Endothelial cell of umbilical vein (primary cell): Measurements from ENCODE around the gene MBTPS1. TPM values are rescaled to one million over a fixed set of nuclear protein-coding genes. Genes with fewer than 3 reads are reported as not detected.

Experiments used
- BruUV-seq: library from RNA; stranded (reverse); fragments of 400-500 nt; replicated peaks from 2 replicates; lab custom pipeline; 2021; lab: Mats Ljungman, UMichigan
- CTCF ChIA-PET: fragments of 300-600, 350-600 bp; sonication (Branson Sonifier 250); formaldehyde crosslinking; loops from one replicate; lab custom pipeline; 2021; ENCODE audit warnings: antibody characterized with exemption, inconsistent platforms; lab: Charles Lee
- POLR2A ChIA-PET: fragments of 300-600, 350-600 bp; sonication (Branson Sonifier 250); formaldehyde crosslinking; loops from one replicate; lab custom pipeline; 2021; ENCODE audit warnings: antibody characterized with exemption, inconsistent platforms; lab: Charles Lee
- DNase-seq: peaks from one replicate; pipeline ENCODE4 v3.0.0-alpha.2; 2011; ENCODE audit warnings: low read depth, low spot score
- FAIRE-seq: peaks from 2 replicates; lab custom pipeline; 2011; peaks lifted over from hg19 to GRCh38; lab: Jason Lieb, UNC
- H2AFZ ChIP-seq: 2 replicates; pipeline ENCODE4 v1.6.0; 2012; ENCODE audit warnings: low read depth, low read length, control low read depth, inconsistent platforms
- H3K27ac ChIP-seq: 2 replicates; pipeline ENCODE4 v1.5.1; 2011; ENCODE audit warnings: low read depth, mild to moderate bottlenecking, control low read depth, low read length, moderate library complexity; ENCODE audit not compliant: insufficient read depth
- H3K27me3 ChIP-seq, 2 experiments: 2 replicates each; pipeline versions ENCODE4 v1.6.0 to v1.6.1; 2011; ENCODE audit warnings: low read length in 2 of 2, mixed read lengths in 1 of 2; ENCODE audit not compliant: control insufficient read depth in 2 of 2, insufficient read depth in 2 of 2
- H3K36me3 ChIP-seq, 2 experiments: 2 replicates in 1 of 2; 3 replicates in 1 of 2; pipeline ENCODE4 v1.5.1; 2011; ENCODE audit warnings: low read length in 2 of 2, mild to moderate bottlenecking in 1 of 2, moderate library complexity in 1 of 2; ENCODE audit not compliant: control insufficient read depth in 2 of 2, insufficient read depth in 2 of 2; ENCODE audit errors: extremely low read depth in 1 of 2
- H3K4me1 ChIP-seq: 3 replicates; pipeline ENCODE4 v1.5.1; 2011; ENCODE audit warnings: mild to moderate bottlenecking, low read length; ENCODE audit not compliant: control insufficient read depth, insufficient read depth; ENCODE audit errors: extremely low read depth
- H3K4me2 ChIP-seq: 2 replicates; pipeline ENCODE4 v1.6.1; 2011; ENCODE audit warnings: low read length, control low read depth, mixed read lengths; ENCODE audit not compliant: insufficient read depth
- H3K4me3 ChIP-seq, 3 experiments: fragments of 200-600 bp in 1 of 3; sonication (generic), shearing (Covaris generic) in 1 of 3; replicated peaks in 1 of 3; 2 replicates each; pipeline ENCODE4 v1.5.1; 2011 to 2016; ENCODE audit warnings: control low read depth in 3 of 3, low read length in 3 of 3, mild to moderate bottlenecking in 2 of 3, inconsistent platforms in 1 of 3, low read depth in 1 of 3, moderate library complexity in 1 of 3; ENCODE audit not compliant: insufficient read depth in 1 of 3
- H3K79me2 ChIP-seq: 2 replicates; pipeline ENCODE4 v1.6.0; 2012; ENCODE audit warnings: low read length, inconsistent platforms; ENCODE audit not compliant: control insufficient read depth, insufficient read depth
- H3K9ac ChIP-seq: replicated peaks from 2 replicates; pipeline ENCODE3; 2011; ENCODE audit warnings: low read length, control low read depth; ENCODE audit not compliant: insufficient read depth; ENCODE audit errors: extremely low read depth
- H3K9me1 ChIP-seq: replicated peaks from 3 replicates; pipeline ENCODE4 v1.6.0; 2011; ENCODE audit warnings: mild to moderate bottlenecking, low read length; ENCODE audit not compliant: control insufficient read depth, insufficient read depth; ENCODE audit errors: extremely low read depth
- H3K9me3 ChIP-seq: replicated peaks from 2 replicates; pipeline ENCODE4 v1.5.1; 2012; ENCODE audit warnings: low read length, inconsistent platforms; ENCODE audit not compliant: control insufficient read depth, insufficient read depth
- H4K20me1 ChIP-seq: replicated peaks from 2 replicates; pipeline ENCODE3; 2011; ENCODE audit warnings: mild to moderate bottlenecking, low read length; ENCODE audit not compliant: control insufficient read depth, insufficient read depth; ENCODE audit errors: extremely low read depth
- CTCF ChIP-seq, 2 donors: IDR thresholded peaks; 1 replicate in 1 of 2; 2 replicates in 1 of 2; pipeline ENCODE4 v1.5.1; 2011; ENCODE audit warnings: low read length in 2 of 2, mild to moderate bottlenecking in 2 of 2, moderate library complexity in 2 of 2, control low read depth in 1 of 2, inconsistent platforms in 1 of 2, low read depth in 1 of 2; ENCODE audit not compliant: insufficient read depth in 1 of 2; ENCODE audit errors: extremely low read depth in 1 of 2
- EZH2 ChIP-seq: IDR thresholded peaks from 2 replicates; pipeline ENCODE4 v1.6.1; 2012; ENCODE audit warnings: borderline replicate concordance, low read depth, mild to moderate bottlenecking, moderate library complexity, low read length, inconsistent platforms; ENCODE audit not compliant: severe bottlenecking
- GATA2 ChIP-seq: IDR thresholded peaks from 2 replicates; pipeline ENCODE4 v1.7.0; 2011; ENCODE audit warnings: low read depth, mild to moderate bottlenecking, moderate library complexity, mixed read lengths, low read length; ENCODE audit not compliant: insufficient read length, insufficient read depth
- JUN ChIP-seq: IDR thresholded peaks from 2 replicates; pipeline ENCODE4 v1.6.1; 2011; ENCODE audit warnings: borderline replicate concordance, low read depth; ENCODE audit not compliant: insufficient read length, insufficient read depth
- MAX ChIP-seq: IDR thresholded peaks from 2 replicates; pipeline ENCODE4 v1.6.1; 2011; ENCODE audit not compliant: insufficient read depth, insufficient read length
- POLR2A ChIP-seq: IDR thresholded peaks from 2 replicates; pipeline ENCODE4 v1.6.1; 2012; ENCODE audit warnings: low read depth, mild to moderate bottlenecking, control low read depth, low read length
- POLR2AphosphoS5 ChIP-seq: IDR thresholded peaks from 2 replicates; pipeline ENCODE4 v1.6.1; 2012; ENCODE audit warnings: low read depth, mild to moderate bottlenecking, control low read depth, low read length, moderate library complexity; ENCODE audit not compliant: insufficient read depth
- dilution Hi-C: fragments of 300-500 bp; cut with MboI; formaldehyde crosslinking; loops from one replicate; pipeline ENCODE4 v1.15.0; 2019; ENCODE audit warnings: low sequenced_read_pairs; ENCODE audit not compliant: extremely low pct_ligation_motif_present
- intact Hi-C: fragments of 100-400 bp; cut with micrococcal nuclease; formaldehyde crosslinking; loops from one replicate; pipeline ENCODE4 v1.10.0; 2022
- polyA plus RNA-seq, 4 experiments: library from polyadenylated mRNA; depleted of rRNA in 3 of 4; stranded (reverse) in 3 of 4; unstranded in 1 of 4; fragments of >200 nt; gene quantifications; 2 replicates each; pipeline versions ENCODE4 v1.2.1 to v1.2.3, GENCODE V29; 2011 to 2012; ENCODE audit warnings: missing spikeins in 1 of 4
- total RNA-seq: library from RNA; stranded (reverse); gene quantifications from 2 replicates; pipeline ENCODE4 v1.2.3, GENCODE V29; 2021

Gene MBTPS1
- total and polyA plus RNA-seq, 2 donors (not counting 3 experiments of a cell fraction or from before 2014, with no cell fraction given), result 82.3 to 99.6 TPM

GRCh38 chr16:84161037-84161436, 44.3 kb upstream of the MBTPS1 start:
- Histone ChIP-seq H4K20me1 (no peaks in the 10 kb centered on the region), H3K27ac (no peak overlapping the region), H2AFZ (no peak overlapping the region), H3K4me3 (no peak overlapping the region), H3K9me1 (no peaks in the 10 kb centered on the region), H3K79me2 (no peaks in the 10 kb centered on the region), H3K4me1 (no peaks in the 10 kb centered on the region), H3K9me3 (no peaks in the 10 kb centered on the region), H3K27me3 (peaks cover 33 to 38% of the 10 kb centered on the region in 2 experiments), H3K4me2 (no peak overlapping the region), H3K36me3 (no peaks in the 10 kb centered on the region), H3K9ac (no peak overlapping the region)
- TF ChIP-seq POLR2AphosphoS5, result no peak
- dilution Hi-C loops, result no loop called here
- POLR2A ChIA-PET, result no interaction called here
- FAIRE-seq (no peak), DNase-seq (no peak)
- intact Hi-C loops, result no loop called here
- CTCF ChIA-PET, result interaction anchor here (1.4 to 1.7 kb wide), 3 partner anchors 10 to 26 kb away, joined by 4 to 6 read pairs (median 5); partner anchors contain the start of gene TAF1C
- BruUV-seq, result no TSS peak

GRCh38 chr16:84159800-84160199, 43.1 kb upstream of the MBTPS1 start:
- H4K20me1 ChIP-seq, result no peaks in the 10 kb centered on the region
- H3K4me2 ChIP-seq, result no peak overlapping the region
- no peaks in the 10 kb centered on the region for H3K36me3 ChIP-seq
- H3K9ac ChIP-seq, result no peak overlapping the region
- dilution Hi-C loops (no loop called here), intact Hi-C loops (loop anchor here (5.0 kb wide), 1 partner anchor 768 kb away; no protein-coding TSS in a partner anchor)
- no peak overlapping the region for H3K27ac ChIP-seq
- no peak overlapping the region for H3K4me3 ChIP-seq
- H3K4me1 ChIP-seq, result no peaks in the 10 kb centered on the region
- DNase-seq (no peak), FAIRE-seq (no peak)
- ChIA-PET POLR2A (no interaction called here), CTCF (interaction anchor here (1.4 to 1.7 kb wide), 2 partner anchors 11 to 13 kb away, joined by 4 to 6 read pairs; no protein-coding TSS in a partner anchor)
- no peaks in the 10 kb centered on the region for H3K9me1 ChIP-seq
- no peaks in the 10 kb centered on the region for H3K79me2 ChIP-seq
- no TSS peak for BruUV-seq
- H3K9me3 ChIP-seq, result no peaks in the 10 kb centered on the region
- no peak overlapping the region for H2AFZ ChIP-seq
- H3K27me3 ChIP-seq, result peaks cover 29 to 37% of the 10 kb centered on the region in 2 experiments
- no peak for TF ChIP-seq POLR2AphosphoS5
- TF ChIP-seq MAX, result no peak
- no peak for TF ChIP-seq GATA2
- no peak for TF ChIP-seq POLR2A
- TF ChIP-seq EZH2, result no peak
- no peak for TF ChIP-seq JUN
- no peak for TF ChIP-seq CTCF (IDR thresholded peaks at IDR 0.05; ENCODE audit: extremely low read depth in 1 of 2, insufficient read depth in 1 of 2, low read depth in 1 of 2, low read length in 2 of 2)
